D721Med (cell line): ENCODE results near the gene TMEM154.

Experiments
- DNase-seq: peaks from one replicate; pipeline ENCODE4 v3.0.0; 2011; ENCODE audit warnings: low spot score; ENCODE audit not compliant: insufficient read length
- FAIRE-seq: peaks from 2 replicates; lab custom pipeline; 2011; peaks lifted over from hg19 to GRCh38; lab: Jason Lieb, UNC
- CTCF ChIP-seq: IDR thresholded peaks from 2 replicates; pipeline ENCODE4 v1.5.1; 2012; ENCODE audit warnings: mild to moderate bottlenecking, control low read depth; ENCODE audit not compliant: insufficient read depth; ENCODE audit errors: missing control alignments

The TMEM154 gene

GRCh38 chr4:152661649-152662048, 18.1 kb downstream of the TMEM154 start:
- TF ChIP-seq CTCF, result no peak
- no peak for FAIRE-seq

GRCh38 chr4:152660526-152660925, 19.3 kb downstream of the TMEM154 start:
- no peak for TF ChIP-seq CTCF
- DNase-seq, result no peak

More at GRCh38 chr4:152661649-152662048, 18.1 kb downstream of the TMEM154 start:
- no peak for DNase-seq

DNA sequence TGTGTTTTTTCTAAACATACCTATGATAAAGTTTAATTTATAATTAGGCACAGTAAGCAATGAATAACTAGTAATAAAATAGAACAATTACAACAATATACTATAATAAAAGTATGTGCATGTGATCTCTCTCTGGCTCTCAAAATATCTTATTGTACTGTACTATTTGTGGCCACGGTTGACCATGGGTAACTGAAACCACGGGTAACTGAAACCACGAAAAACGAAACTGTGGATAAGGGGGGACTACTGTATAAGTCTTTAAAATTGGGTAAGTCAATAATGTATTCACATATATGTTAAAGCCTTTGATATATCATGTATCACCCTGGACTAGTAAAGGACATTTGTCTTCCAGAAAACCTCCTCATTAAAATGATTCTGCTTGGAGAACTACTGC, 20.0 kb downstream of the TMEM154 start:
- DNase-seq, result no peak
- no peak for TF ChIP-seq CTCF
- FAIRE-seq, result no peak

More at GRCh38 chr4:152660526-152660925, 19.3 kb downstream of the TMEM154 start:
- no peak for FAIRE-seq

DNA sequence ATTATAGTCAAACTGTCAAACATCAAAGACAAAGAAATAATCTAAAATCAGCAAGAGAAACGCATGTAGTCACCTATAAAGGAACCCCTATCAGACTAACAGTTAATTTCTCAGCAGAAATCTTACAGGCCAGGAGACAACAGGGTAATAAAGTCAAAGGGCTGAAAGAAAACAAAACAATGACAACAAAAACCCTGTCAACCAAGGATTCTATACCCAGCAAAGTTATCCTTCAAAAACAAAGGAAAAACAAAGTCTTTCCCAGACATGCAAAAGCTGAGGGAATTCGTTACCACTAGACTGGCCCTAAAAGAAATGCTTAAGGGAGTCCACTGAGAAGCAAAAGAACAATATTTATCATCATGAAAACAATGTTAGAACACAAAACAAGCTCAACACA, 22.1 kb downstream of the TMEM154 start:
- DNase-seq (no peak), FAIRE-seq (no peak)
- no peak for TF ChIP-seq CTCF

GRCh38 chr4:152655272-152656129, 24.3 kb downstream of the TMEM154 start:
- TF ChIP-seq CTCF, result no peak
- FAIRE-seq (no peak), DNase-seq (no peak)

DNA sequence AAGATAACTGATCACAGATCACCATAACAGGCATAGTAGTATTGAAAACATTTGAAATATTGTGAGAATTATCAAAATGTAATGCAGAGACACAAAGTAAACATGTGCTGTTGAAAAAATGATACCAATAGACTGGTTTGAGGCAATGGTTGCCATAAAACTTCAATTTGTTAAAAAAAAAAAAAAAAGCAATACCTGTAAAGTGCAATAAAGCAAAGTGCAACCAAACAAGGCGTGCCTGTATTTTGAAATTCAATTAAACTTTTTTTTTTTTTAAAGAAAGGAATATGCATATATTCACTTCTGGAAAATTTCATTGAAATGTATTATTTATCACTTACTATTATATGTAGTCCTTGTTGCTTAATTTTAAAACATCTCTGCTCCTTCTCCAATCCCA, 27.7 kb downstream of the TMEM154 start:
- no peak for TF ChIP-seq CTCF
- DNase-seq (no peak), FAIRE-seq (no peak)

DNA sequence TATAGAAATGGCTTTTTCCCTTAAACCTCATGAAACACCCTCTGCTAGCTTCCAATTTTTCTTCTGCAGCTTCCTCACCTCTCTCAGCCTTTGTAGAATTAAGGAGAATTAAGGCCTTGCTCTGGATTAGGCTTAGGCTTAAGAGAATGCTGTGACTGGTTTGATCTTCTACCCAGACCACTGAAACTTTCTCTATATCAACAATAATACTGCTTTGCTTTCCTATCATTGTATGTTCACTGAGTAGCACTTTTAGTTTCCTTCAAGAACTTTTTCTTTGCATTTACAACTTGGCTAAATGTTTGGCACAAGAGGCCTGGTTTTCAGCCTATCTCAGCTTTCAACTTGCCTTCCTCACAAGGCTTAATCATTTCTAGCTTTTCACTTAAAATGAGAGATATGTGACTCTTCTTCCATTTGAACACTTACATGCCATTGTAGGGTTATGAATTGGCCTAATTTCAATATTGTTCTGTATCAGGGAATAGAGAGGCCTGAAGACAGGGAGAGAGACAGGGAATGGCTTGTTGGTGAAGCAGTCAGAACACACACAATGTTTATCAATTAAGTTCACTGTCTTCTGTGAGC, 28.2 kb downstream of the TMEM154 start:
- no peak for FAIRE-seq
- DNase-seq, result no peak
- no peak for TF ChIP-seq CTCF
